Thyroid gland (tissue), 4 donors: ENCODE data around the gene PORCN. TPM values are rescaled to one million over a fixed set of nuclear protein-coding genes. Genes with fewer than 3 reads are reported as not detected.

Source experiments
- DNase-seq, 2 donors: peaks; one replicate each; pipeline ENCODE4 v3.0.0-alpha.2; 2019
- H3K27ac ChIP-seq, 3 donors: fragments of 200-600 bp; sonication (generic); 1 replicate in 2 of 3; 2 replicates in 1 of 3; pipeline ENCODE4 v1.5.1; 2016 to 2019; ENCODE audit warnings: mild to moderate bottlenecking in 1 of 3, moderate library complexity in 1 of 3
- H3K27me3 ChIP-seq: fragments of 200-600 bp; sonication (generic); one replicate; pipeline ENCODE4 v1.5.1; 2019
- H3K36me3 ChIP-seq, 2 donors: fragments of 200-600 bp; sonication (generic); one replicate each; pipeline ENCODE4 v1.5.1; 2016 to 2019
- H3K4me1 ChIP-seq, 2 donors: fragments of 200-600 bp; sonication (generic); one replicate each; pipeline ENCODE4 v1.5.1; 2017 to 2019
- H3K4me3 ChIP-seq, 3 donors: fragments of 200-600 bp; sonication (generic); replicated peaks in 1 of 3; 1 replicate in 2 of 3; 2 replicates in 1 of 3; pipeline ENCODE4 v1.5.1; 2016; ENCODE audit warnings: mild to moderate bottlenecking in 1 of 3
- H3K9me3 ChIP-seq: fragments of 200-600 bp; sonication (generic); one replicate; pipeline ENCODE4 v1.5.1; 2017
- POLR2A ChIP-seq, 2 donors: fragments of 450-650 bp; IDR thresholded peaks; one replicate each; pipeline ENCODE4 v1.6.1; 2017; ENCODE audit warnings: antibody characterized with exemption in 2 of 2, mild to moderate bottlenecking in 2 of 2, moderate library complexity in 1 of 2
- WGBS, 2 donors: methylation state at CpG; one replicate each; pipeline ENCODE4 v1.1.5; 2017; 5-methylcytosine and 5-hydroxymethylcytosine counted together
- intact Hi-C: fragments of 100-400 bp; cut with DNase I; formaldehyde crosslinking; loops from one replicate; pipeline ENCODE4 v1.15.1; 2023
- total RNA-seq, 4 donors: library from RNA; depleted of rRNA; stranded (reverse); fragments of >200 nt; gene quantifications; one replicate each; pipeline ENCODE4 v1.2.3, GENCODE V29; 2016
- TF ChIP-seq, protein P1 (sequence below), 6 experiments: fragments of 200-600 bp in 3 of 6; fragments of 450-650 bp in 3 of 6; sonication (generic) in 3 of 6; IDR thresholded peaks; one replicate each; pipeline ENCODE4 v1.5.1; 2016 to 2019; ENCODE audit warnings: antibody characterized with exemption in 6 of 6, mild to moderate bottlenecking in 2 of 6, inconsistent platforms in 1 of 6, moderate library complexity in 1 of 6

PORCN gene
- total RNA-seq, 4 donors from 2014 or later, result 14.5 to 36.4 (median 21.4) TPM

DNA sequence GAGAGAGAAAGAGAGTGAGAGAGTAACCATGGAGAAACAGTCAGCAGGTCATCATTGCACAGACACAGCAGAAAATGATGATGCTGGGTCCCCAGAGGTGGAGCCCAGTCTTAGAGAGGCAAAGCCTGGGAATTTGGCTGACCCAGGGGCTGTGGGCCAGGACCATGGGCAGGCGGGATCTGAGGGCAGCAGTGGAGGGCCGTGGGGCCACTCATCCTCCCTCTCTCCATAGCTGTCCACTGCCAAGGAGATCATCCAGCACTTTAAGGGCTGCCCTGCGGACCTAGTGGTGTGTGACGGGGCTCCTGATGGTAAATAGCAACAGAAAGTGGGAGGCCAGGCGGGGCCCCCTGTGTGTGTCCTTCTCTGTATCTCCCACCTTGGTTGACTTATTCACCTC lies 30.0 kb upstream of the PORCN start:
- Histone ChIP-seq H3K36me3 (peaks cover 5 to 12% of the 10 kb centered on the region in 2 donors), H3K27ac (no peak overlapping the region), H3K4me3 (no peak overlapping the region), H3K4me1 (peaks cover 0 to 3% of the 10 kb centered on the region in 2 donors), H3K9me3 (no peaks in the 10 kb centered on the region), H3K27me3 (no peaks in the 10 kb centered on the region)
- DNase-seq, result no peak
- 85 to 94% methylated on average over 4 to 5 of the region's 5 CpGs for WGBS, 2 donors
- intact Hi-C loops, result no loop called here
- TF ChIP-seq, protein P1, sequence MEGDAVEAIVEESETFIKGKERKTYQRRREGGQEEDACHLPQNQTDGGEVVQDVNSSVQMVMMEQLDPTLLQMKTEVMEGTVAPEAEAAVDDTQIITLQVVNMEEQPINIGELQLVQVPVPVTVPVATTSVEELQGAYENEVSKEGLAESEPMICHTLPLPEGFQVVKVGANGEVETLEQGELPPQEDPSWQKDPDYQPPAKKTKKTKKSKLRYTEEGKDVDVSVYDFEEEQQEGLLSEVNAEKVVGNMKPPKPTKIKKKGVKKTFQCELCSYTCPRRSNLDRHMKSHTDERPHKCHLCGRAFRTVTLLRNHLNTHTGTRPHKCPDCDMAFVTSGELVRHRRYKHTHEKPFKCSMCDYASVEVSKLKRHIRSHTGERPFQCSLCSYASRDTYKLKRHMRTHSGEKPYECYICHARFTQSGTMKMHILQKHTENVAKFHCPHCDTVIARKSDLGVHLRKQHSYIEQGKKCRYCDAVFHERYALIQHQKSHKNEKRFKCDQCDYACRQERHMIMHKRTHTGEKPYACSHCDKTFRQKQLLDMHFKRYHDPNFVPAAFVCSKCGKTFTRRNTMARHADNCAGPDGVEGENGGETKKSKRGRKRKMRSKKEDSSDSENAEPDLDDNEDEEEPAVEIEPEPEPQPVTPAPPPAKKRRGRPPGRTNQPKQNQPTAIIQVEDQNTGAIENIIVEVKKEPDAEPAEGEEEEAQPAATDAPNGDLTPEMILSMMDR (IDR thresholded peaks at IDR 0.05), result no peak
- no peak for TF ChIP-seq POLR2A (IDR thresholded peaks at IDR 0.05)

DNA sequence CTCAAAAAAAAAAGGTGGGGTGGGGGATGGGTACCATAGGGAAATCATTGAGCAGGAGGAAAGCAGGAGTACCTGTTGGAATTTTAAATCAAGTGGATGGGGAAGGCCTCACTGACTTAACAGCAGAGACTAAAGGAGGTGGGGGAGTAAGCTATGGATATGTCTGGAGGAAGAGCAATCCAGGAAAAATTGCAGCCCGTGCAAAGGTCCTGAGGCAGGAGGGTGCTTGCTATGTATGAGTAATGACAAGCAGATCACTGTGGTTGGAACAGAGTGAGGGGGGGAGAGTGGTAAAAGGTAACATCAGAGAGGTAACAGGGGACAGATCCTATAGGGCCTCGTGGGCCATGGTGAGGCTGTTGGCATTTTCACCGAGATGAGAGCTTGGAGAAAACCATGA lies 28.6 kb upstream of the PORCN start:
- Histone ChIP-seq H3K36me3 (peaks cover 5 to 12% of the 10 kb centered on the region in 2 donors), H3K4me3 (no peak overlapping the region), H3K4me1 (peaks cover 0 to 2% of the 10 kb centered on the region in 2 donors), H3K27ac (no peak overlapping the region), H3K9me3 (no peaks in the 10 kb centered on the region), H3K27me3 (no peaks in the 10 kb centered on the region)
- DNase-seq, result no peak
- intact Hi-C loops, result no loop called here
- TF ChIP-seq POLR2A (IDR thresholded peaks at IDR 0.05), result no peak
- TF ChIP-seq, protein P1 (IDR thresholded peaks at IDR 0.05), result no peak
- 95 to 96% methylated on average over 3 of the region's 3 CpGs for WGBS, 2 donors

DNA sequence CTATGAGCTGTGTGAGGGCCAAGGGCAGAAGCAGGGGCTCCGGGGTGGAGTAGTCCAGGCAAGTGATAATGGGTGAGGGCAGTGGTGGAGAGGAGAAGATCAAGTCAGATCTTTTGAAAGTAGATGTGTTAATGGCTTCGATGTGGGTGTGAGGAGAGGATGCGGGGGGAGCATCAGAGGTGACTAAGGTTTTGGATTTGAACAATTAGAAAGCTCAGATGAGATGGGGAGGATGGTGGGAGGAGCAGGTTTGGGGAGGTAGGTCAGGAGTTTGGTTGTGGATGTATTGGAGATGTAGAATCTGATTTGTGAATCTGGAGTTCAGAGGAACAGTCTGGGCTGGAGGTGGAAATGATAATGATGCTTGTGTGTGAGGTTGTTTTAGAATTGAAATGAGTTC lies 28.2 kb upstream of the PORCN start:
- TF ChIP-seq POLR2A (IDR thresholded peaks at IDR 0.05), result no peak
- TF ChIP-seq, protein P1 (IDR thresholded peaks at IDR 0.05), result no peak
- Histone ChIP-seq H3K27me3 (no peaks in the 10 kb centered on the region), H3K4me3 (no peak overlapping the region), H3K27ac (no peak overlapping the region), H3K9me3 (no peaks in the 10 kb centered on the region), H3K4me1 (no peaks in the 10 kb centered on the region), H3K36me3 (peaks cover 5 to 12% of the 10 kb centered on the region in 2 donors)
- WGBS, 2 donors, result 89 to 92% methylated on average over 3 of the region's 3 CpGs
- intact Hi-C loops, result no loop called here
- no peak for DNase-seq

DNA sequence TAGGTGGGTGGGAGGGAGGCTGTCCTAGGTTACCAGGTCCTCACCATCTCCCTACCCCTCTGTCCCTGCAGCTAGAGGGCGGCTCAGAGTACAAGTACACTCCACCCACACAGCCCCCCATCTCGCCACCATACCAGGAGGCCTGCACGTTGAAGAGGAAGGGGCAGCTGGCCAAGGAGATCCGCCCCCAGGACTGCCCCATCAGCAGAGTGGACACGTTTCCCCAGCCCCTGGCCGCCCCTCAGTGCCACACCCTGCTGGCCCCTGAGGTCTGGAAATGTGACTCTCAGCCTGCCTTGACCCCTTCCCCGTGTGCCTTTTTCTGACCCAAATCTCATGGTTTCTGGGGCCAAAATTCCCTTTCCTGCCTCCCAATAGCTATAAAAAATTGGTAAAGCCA lies 26.3 kb upstream of the PORCN start:
- no peak for DNase-seq
- H3K9me3 ChIP-seq, result no peaks in the 10 kb centered on the region
- H3K36me3 ChIP-seq, result peaks cover 5 to 12% of the 10 kb centered on the region in 2 donors
- H3K27ac ChIP-seq, result no peak overlapping the region
- WGBS, 2 donors, result 78 to 85% methylated on average over 6 to 7 of the region's 7 CpGs
- H3K4me1 ChIP-seq, result no peaks in the 10 kb centered on the region
- H3K4me3 ChIP-seq, result no peak overlapping the region
- TF ChIP-seq POLR2A (IDR thresholded peaks at IDR 0.05), result no peak
- TF ChIP-seq, protein P1 (IDR thresholded peaks at IDR 0.05), result no peak
- intact Hi-C loops, result no loop called here
- H3K27me3 ChIP-seq, result no peaks in the 10 kb centered on the region

DNA sequence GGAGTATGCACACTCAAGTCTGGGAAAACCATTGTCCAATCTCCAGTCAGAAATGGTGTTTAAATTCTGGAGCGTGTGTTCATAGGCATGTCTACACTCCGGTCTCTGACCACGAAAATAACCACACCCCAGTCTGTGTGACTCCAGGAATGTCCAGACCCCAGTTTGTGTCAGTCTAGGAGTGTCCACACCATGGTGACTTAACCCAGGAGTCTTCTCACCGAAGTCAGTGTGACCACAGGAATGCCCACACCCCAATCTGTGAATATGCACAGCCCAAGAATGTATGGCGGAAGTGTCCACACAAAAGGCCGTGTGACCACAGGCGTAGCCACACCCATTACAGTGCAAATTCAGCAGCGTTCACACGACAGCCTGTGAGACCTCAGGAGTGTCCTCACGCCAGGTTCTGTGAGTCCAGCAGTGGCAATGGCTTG lies 21.4 kb upstream of the PORCN start:
- no peaks in the 10 kb centered on the region for H3K4me1 ChIP-seq
- H3K9me3 ChIP-seq, result no peaks in the 10 kb centered on the region
- peaks cover 0 to 3% of the 10 kb centered on the region in 2 donors for H3K36me3 ChIP-seq
- H3K27me3 ChIP-seq, result no peaks in the 10 kb centered on the region
- DNase-seq, result no peak
- WGBS, 2 donors, result 91% methylated on average over 4 of the region's 10 CpGs; no CpG with 5 or more reads in 1 of the 2 donors
- intact Hi-C loops, result no loop called here
- TF ChIP-seq POLR2A (IDR thresholded peaks at IDR 0.05), result no peak
- TF ChIP-seq, protein P1 (IDR thresholded peaks at IDR 0.05), result no peak
- H3K4me3 ChIP-seq, result no peak overlapping the region
- no peak overlapping the region for H3K27ac ChIP-seq
